Panc1 (cell line): ENCODE measurements around the gene DOCK1.

ENCODE experiments used
- CTCF ChIP-seq: fragments of 450-650 bp; IDR thresholded peaks from 2 replicates; pipeline ENCODE4 v1.5.1; 2017; ENCODE audit warnings: mild to moderate bottlenecking
- POLR2AphosphoS5 ChIP-seq: IDR thresholded peaks from 2 replicates; pipeline ENCODE4 v1.6.1; 2012; ENCODE audit warnings: mild to moderate bottlenecking, low read depth, low read length, moderate library complexity
- SIN3A ChIP-seq: IDR thresholded peaks from 2 replicates; pipeline ENCODE4 v1.6.1; 2012; ENCODE audit warnings: low read depth, mild to moderate bottlenecking, low read length, moderate library complexity, borderline replicate concordance; ENCODE audit not compliant: insufficient read depth

- TF ChIP-seq CTCF, result no peak
- no peak for TF ChIP-seq POLR2AphosphoS5
- no peak for TF ChIP-seq SIN3A
Observed at GRCh38 chr10:127162841-127163240, 257.6 kb downstream of the DOCK1 start.
